GM19328 (cell line): Measurements from ENCODE around the gene LBR.
"Not testable (repeated sequence)": the region's sequence is repeated elsewhere in the genome, so short reads cannot be mapped to it uniquely, and the experiment has no call there.

ENCODE experiments used
- ATAC-seq: cut with Tn5 transposase; IDR thresholded peaks from one replicate; pipeline ENCODE4 v1.9.1; 2021; ENCODE audit warnings: mild to moderate bottlenecking, moderate library complexity; ENCODE audit not compliant: unreplicated experiment

The LBR gene

GRCh38 chr1:225386860-225387259 is 41.0 kb downstream of the LBR start:
- ATAC-seq: not testable (repeated sequence)

DNA sequence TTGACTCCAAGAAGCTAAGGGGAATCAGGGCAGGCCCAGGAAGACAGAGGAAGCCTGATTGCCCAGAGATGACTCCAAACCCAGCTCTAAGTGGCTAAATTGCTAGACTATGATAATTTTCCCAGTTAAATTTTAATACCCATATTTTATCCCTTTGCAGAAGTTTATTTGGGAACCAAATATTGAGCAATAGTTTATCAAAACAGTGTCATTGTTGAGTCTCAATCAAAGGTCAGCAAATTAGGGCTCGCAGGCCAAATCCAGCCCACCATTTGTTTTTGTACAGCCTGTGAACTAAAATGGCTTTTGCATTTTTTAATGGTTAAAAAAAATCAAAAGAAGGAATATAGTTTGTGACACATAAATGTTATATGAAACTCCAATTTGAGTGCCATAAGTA is 47.1 kb downstream of the LBR start:
- no peak for ATAC-seq

GRCh38 chr1:225378880-225379279 is 49.0 kb downstream of the LBR start:
- no peak for ATAC-seq

GRCh38 chr1:225374996-225375395 is 52.8 kb downstream of the LBR start:
- ATAC-seq: no peak

GRCh38 chr1:225373155-225373554 is 54.7 kb downstream of the LBR start:
- no peak for ATAC-seq

DNA sequence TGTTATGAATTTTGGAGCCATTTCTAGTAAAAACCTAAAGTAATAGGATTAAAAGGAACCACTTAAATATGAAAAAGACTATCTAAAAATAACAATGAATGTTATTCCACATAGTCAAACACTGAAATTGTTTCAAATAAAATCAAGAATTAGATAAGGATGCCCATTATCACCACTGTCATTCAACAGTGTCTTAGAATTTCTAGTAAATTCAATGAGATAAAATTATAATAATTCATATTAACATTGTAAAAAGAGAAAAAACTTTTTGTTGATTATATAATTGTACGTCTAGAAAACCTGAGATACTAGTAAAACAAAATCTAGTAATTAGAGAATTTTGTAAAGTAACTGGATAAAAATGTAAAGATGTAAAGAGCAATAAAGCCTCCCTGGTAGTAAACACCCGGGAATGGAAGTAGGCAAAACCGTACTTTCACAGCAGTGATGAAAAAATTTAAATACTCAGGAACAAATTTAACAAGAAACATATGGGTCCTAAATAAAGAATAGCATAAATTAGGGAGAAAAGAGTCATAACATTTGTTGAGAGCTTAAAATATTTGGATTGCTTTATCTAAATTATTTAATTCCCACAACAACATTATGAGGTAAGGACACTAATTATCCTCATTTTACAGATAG is 56.4 kb downstream of the LBR start:
- ATAC-seq: no peak

DNA sequence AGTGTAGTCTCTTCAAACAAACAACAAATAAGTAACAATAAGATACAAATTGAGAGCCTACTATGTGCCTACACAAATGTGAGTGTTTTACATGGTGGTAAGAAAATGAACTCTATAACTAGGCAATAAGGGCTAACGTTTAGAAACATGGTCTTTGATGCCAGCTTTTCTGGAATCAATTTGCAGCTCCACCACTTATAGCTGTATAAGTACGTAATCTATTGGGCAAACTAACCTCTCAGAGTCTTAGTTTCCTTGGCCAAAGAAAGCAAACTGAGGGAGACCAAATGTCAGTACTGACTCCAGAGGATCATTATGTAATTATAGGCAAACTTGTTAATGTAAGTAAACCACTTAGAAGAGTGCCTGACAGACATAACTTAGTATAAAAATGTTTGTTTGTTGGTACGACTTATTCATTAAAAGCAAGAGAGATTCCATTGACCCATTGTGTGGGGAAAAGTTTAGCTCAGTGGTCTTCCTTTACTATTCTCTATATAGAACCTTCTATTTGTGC is 59.7 kb downstream of the LBR start:
- no peak for ATAC-seq

DNA sequence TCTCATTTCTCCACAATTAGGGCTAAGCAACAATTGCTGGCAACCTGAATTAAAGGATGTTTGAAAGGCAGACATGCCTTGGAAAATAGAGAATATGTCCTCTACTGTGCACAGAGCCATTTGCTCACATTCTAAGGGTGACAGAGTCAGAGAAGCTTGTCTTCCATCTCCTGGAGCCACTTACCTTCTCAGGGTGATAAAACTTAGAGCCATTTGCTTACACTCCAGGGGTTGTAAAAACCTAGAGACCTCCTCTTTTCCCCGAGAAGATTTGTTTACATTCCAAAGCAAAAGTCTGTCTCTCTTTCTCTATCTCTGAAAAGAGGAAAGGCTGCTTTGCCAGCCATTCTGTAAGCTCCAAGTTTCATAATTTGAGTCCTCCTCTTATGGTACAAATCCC is 61.3 kb downstream of the LBR start:
- no peak for ATAC-seq

- no peak for ATAC-seq
Observed at GRCh38 chr1:225366018-225366417, 61.8 kb downstream of the LBR start.

GRCh38 chr1:225364439-225364838 is 63.4 kb downstream of the LBR start:
- no peak for ATAC-seq

GRCh38 chr1:225362805-225363204 is 65.0 kb downstream of the LBR start:
- no peak for ATAC-seq

GRCh38 chr1:225361176-225361575 is 66.7 kb downstream of the LBR start:
- ATAC-seq: no peak

DNA sequence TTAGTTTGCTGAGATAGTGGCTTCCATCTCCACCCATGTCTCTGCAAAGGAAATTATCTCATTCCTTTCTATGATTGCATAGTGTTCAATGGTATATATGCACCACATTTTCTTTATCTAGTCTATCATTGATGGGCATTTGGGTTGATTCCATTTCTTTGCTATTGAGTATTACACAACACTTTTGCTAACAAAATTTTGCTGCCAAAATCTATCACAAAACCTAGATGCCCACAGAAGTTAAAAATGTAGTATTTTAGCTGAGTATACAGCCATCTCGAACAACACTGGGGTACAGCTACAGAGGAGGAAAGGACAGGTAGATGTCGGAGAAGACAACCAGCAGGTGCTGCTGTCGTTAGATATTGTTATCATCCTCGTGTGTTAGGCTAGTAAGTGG is 67.7 kb downstream of the LBR start:
- ATAC-seq: no peak

GRCh38 chr1:225355863-225356262 is 72.0 kb downstream of the LBR start:
- no peak for ATAC-seq

DNA sequence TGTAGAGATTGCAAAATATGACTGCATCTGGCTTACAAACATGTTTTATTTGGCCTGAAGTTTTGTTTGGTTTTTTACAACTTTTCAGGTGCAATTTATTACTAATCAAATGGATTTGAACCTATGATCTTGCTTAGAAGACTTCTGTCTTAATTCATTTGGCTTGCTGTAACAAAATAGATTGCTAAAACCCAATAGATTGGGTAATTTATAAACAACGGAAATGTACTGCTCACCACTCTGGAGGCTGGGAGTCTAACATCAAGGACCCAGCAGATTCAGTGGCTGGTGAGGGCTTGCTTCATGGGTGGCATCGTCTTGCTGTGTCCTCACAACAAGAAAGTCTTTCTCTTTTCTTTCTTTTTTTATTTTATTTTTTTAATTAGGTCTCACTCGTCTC is 72.9 kb downstream of the LBR start:
- no peak for ATAC-seq
